HL-60/S4 treated with retinoic acid at 250 ng/mL for 4 days and 3 days (cell line): ENCODE data around the gene UGT1A3.

Source experiments
- in situ Hi-C: fragments of 300-500 bp; cut with MboI; formaldehyde crosslinking; loops from 2 replicates; pipeline ENCODE4 v1.7.0; 2022; ENCODE audit warnings: low sequenced_read_pairs

Gene UGT1A3

GRCh38 chr2:233793465-233794127 lies 64.8 kb downstream of the UGT1A3 start:
- in situ Hi-C loops: no loop called here

DNA sequence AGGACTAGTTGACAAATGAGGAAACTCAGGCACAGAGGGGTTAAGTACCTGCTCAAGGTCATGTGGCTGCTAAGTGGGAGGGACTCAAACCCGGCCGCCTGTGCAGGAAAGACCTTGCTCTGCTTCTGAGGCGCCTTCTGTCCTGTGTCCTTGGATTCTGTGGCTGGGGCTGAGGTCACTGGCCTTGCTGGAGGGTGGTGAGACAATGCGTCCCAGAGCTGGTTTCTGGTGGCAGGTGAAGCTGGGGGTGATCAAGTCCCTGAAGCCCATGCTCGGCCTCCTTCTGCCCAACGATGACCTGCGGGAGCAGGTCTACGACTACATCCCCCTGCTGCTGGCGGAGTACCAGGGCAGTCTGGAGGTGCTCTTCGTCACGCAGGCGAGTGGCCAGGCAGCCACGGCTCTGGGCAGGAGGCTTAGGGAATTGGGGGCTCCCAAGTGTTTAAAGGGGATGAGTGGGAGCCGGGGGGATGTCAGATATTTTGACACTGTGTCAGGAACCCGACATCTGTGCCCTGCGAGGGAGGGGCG lies 65.4 kb downstream of the UGT1A3 start:
- in situ Hi-C loops: no loop called here

GRCh38 chr2:233795735-233796171 lies 66.9 kb downstream of the UGT1A3 start:
- in situ Hi-C loops: no loop called here

GRCh38 chr2:233796254-233796653 lies 67.4 kb downstream of the UGT1A3 start:
- in situ Hi-C loops: no loop called here

- in situ Hi-C loops: no loop called here
Observed at GRCh38 chr2:233798335-233799086, 69.7 kb downstream of the UGT1A3 start.

GRCh38 chr2:233799087-233799665 lies 70.3 kb downstream of the UGT1A3 start:
- in situ Hi-C loops: no loop called here

DNA sequence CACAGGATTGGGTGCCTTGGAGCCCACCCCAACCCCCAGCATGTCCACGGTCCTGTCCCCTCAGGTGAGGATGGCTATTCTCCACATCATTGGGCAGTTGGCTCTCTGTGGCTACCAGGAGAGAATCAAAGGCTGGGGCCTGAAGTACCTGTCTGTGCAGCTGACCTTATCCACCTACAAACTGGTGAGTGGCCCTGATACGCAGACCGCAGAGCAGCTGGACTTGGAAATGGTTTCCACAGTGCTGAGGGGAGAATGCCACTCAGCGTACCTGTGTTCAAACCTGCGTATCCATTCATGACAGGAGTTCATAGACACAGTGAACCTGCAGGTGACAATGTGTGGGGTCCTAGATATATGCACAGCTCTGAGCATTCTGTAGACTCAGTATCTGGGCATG lies 70.9 kb downstream of the UGT1A3 start:
- in situ Hi-C loops: no loop called here

GRCh38 chr2:233800208-233800607 lies 71.4 kb downstream of the UGT1A3 start:
- in situ Hi-C loops: no loop called here

GRCh38 chr2:233801357-233802131 lies 72.7 kb downstream of the UGT1A3 start:
- in situ Hi-C loops: no loop called here

DNA sequence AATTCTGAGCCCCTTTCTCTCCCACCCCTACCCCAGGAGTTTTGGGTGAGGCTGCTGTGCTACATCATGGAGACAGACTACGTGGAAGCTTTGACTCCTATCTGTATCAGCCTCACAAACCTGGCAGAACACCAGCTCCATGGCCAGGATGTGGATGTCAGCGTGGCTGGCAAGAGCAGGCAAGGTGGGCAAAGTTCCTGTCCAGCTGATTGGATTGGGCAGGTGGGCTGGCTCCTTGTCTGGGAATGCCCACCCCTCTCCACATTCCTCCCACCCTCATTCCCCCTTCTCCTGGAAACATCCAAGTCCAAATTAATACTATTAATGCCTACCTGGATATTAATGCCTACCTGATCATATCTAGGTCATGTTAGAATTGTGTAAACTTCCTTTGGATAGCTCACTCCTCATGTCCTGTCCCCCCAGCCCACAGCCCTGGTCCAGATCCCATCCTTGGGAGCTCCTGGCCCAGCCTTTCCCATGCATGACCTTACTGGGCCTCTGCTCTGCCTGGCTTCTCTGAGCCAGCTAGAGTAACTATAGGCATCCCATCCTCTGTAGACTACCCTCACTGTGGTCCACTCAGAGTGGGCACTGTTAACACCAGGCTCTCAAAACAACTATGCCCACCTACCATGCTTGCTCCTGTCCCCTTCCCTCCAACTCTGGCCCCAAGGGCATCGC lies 73.4 kb downstream of the UGT1A3 start:
- in situ Hi-C loops: no loop called here

GRCh38 chr2:233803292-233803911 lies 74.6 kb downstream of the UGT1A3 start:
- in situ Hi-C loops: no loop called here

- in situ Hi-C loops: no loop called here
Observed at GRCh38 chr2:233803994-233804393, 75.2 kb downstream of the UGT1A3 start.

DNA sequence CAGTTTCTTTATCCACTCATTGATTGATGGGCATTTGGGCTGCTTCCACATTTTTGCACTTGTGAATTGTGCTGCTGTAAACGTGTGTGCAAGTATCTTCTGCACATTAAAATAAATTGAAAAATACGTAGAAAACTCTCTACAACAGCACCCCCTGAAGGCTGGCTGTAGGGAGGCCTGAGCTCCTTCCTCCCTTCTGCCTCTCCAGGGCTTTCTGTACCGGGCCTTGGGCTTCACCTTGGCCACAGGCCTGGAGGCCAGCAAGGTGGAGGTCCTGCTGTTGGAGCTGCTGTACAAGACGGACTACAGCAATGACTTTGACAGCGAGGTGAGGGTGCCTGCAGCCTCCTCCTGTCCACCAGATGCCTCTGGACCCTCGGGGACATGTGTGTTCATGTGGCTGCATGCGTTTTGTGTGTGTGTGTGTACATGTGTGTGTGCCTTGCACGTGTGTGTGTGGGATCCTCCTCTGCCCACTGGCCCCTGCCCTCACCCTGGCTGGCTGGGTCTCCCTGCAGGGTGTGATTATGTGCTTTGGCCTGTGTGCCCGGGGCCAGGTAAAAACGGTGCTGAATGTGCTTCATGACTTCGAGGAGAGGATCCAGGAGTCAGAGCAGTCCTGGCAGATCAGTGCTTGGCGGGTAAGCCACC lies 78.5 kb downstream of the UGT1A3 start:
- in situ Hi-C loops: no loop called here

DNA sequence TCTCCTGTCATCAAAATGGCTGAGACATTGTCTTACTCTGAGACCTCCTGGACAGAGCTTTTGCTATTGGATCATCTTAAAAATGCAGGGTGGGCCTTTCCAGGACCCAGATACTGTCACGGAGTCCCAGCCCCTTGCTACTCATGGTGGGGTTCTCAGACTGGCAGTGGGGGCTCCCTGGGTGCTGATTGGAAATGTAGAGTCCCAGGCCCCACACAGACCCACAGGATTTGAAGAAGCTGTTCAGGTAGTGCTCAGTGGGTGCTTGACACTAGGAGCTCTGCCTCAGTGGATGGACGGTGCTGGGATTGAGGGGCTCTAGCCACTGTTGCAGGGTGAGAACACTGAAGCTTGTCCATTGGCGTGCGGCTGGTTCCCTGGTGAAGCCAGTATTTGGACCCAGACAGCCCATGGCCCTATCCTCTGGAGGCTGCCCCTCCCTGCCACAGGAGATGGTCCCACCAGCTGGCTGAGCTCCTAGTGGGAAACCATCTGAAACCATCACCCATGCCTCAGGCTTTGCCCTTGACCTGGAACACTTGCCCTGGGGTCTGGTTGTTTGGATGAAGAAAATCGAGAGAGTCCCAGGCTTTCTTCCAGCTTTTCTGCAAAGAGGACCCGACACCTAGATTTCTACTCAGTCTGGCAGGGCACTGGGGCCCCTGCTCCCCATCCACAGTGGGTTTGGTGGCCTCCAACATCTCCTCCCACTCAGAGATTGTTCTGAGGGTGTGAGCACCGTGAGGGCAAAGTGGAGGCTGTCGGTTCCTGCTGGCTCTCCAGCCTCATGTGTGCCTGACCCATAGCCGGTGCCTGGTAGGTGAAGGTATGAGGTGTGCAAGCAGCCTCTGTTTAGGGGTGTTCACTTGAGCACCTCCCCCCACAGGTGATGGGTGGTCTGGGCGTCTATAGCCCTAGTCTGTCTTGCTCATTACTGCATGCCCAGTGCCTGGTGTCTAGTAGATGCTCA lies 79.4 kb downstream of the UGT1A3 start:
- in situ Hi-C loops: no loop called here

DNA sequence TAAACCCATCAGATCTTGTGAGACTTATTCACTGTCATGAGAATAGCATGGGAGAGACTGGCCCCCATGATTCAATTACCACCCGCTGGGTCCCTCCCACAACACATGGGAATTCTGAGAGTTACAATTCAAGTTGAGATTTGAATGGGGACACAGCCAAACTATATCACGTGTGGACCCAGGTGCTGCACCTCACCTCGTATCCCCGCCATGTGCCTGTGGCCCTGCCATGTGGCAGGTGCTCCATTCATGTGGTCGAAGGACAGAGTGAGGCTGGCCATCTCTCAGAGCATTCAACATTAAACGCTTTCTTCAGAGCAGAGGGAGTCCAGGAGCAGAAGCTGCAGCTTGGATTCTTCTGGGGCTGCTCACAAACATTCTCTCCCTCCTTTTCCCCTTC lies 81.5 kb downstream of the UGT1A3 start:
- in situ Hi-C loops: no loop called here

DNA sequence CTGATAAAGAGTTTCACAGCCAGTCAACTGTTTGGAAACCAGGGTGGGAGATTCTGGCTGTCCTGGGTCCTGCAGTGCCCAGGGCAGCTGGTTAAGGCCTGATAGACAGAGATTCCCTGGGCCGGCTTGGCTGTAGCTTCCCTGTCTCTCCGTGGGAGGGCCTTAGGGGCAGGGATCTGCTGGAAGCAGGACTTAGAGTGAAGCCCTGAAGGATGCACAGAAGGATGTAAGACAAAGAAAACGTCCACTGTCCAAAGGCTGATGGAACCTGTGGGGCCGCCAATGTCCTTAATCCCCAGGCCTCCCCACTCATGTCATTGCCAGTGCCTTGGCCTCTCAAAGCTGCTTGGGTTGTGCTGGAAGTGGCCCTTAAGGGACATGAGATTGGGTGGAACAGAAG lies 82.2 kb downstream of the UGT1A3 start:
- in situ Hi-C loops: no loop called here

DNA sequence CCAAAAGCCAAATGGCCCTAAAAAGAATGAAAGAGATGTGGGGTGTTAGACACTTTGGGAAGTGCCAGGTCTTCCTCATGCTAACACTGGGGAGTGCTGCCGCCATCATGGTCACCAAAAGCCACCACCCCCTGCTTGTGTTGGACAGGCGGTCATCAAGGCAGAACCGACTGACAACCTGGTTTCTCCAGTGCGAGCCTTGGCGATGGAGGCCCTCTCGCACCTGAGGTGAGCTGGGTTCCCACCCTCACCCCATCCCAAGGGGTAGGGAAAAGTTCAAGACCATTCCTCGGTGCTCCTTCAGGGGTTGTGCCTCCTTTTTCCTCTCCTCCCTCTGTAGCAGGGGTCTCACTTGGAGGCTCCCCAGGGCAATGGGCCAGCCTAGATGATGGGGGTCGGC lies 82.9 kb downstream of the UGT1A3 start:
- in situ Hi-C loops: no loop called here

DNA sequence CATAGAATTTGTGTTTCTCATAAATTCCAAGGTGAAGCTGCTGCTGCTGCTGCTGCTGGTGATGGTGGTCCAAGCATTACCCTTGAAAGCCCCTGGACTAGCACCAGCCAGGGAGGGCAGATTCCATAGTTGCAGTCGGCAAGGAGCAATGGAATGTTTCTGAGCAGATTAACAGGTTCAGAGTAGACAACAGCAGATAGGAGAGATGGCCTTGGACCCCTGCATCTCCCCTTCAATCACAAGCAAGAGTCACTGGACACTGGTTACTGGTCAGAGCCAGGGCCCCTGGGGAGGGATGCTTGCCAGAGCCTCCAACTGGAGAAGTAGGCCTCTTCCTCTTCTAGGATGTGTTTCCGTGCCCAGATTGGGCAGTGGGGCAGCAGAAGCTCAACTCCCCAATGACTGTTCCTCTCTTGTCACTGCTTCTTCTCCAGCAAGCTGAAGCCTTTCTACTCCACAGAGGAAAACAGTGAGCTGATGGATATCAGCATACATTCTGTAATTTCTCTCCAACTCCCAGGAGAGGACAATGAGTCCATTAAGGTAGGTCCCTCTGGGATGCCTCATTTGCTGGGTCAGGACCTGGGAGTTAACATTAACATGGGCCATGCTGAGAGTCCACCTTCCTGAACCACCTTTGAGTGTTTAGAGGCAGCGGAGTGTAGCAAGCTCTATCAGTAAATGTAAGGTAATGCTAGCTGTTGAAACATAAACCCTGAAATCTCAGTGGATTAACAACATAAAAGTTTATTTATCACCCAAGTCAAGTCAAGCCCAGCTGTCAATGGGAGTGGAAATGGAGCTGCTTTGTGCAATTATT lies 84.6 kb downstream of the UGT1A3 start:
- in situ Hi-C loops: no loop called here
